Subcutaneous abdominal adipose tissue (tissue), 5 donors: ENCODE data around the gene ELMO1.

Experiments
- H3K27ac ChIP-seq: one replicate; pipeline ENCODE4 v1.7.0; 2013; ENCODE audit warnings: low read depth, mild to moderate bottlenecking, inconsistent platforms, low read length, moderate library complexity
- H3K27me3 ChIP-seq, 5 donors: one replicate each; pipeline ENCODE4 v1.7.0; 2013; ENCODE audit warnings: low read length in 5 of 5, inconsistent platforms in 1 of 5; ENCODE audit not compliant: control insufficient read depth in 5 of 5, insufficient read depth in 4 of 5
- H3K36me3 ChIP-seq, 5 donors: one replicate each; pipeline ENCODE4 v1.7.0; 2013; ENCODE audit warnings: low read length in 5 of 5; ENCODE audit not compliant: control insufficient read depth in 5 of 5, insufficient read depth in 5 of 5
- H3K4me1 ChIP-seq, 5 donors: one replicate each; pipeline ENCODE4 v1.7.0; 2013; ENCODE audit warnings: low read length in 5 of 5, mild to moderate bottlenecking in 3 of 5, moderate library complexity in 1 of 5; ENCODE audit not compliant: control insufficient read depth in 5 of 5, insufficient read depth in 5 of 5
- H3K4me3 ChIP-seq, 5 donors: one replicate each; pipeline ENCODE4 v1.7.0; 2013; ENCODE audit warnings: low read length in 5 of 5, low read depth in 1 of 5
- H3K9ac ChIP-seq, 5 donors: one replicate each; pipeline ENCODE4 v1.7.0; 2013; ENCODE audit warnings: low read length in 5 of 5, mild to moderate bottlenecking in 4 of 5, moderate library complexity in 3 of 5
- H3K9me3 ChIP-seq, 5 donors: one replicate each; pipeline ENCODE4 v1.7.0; 2013; ENCODE audit warnings: low read length in 5 of 5; ENCODE audit not compliant: control insufficient read depth in 5 of 5
- donor health status: healthy.
- donor health status: healthy.
- donor health status: healthy.
- donor health status: healthy.
- donor health status: healthy.

Gene ELMO1

DNA sequence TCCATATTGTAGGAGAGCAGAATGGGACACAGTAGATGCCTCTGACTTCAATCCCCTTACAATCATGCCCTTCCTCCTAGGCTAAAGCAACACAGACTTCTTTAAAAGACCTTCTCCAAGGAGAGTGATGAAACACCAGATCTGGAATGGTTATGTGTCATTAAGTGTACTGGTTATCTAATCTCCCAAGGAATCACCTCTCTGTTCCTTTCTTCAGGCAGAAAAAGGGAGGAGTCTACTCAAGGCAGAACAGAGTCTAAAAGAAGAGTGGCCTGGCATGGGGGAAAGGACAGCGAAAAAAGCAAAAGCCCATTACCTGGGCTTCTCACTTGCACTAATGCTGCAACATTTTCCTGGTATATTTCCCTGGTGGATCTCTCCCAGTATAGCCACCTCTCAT, 2.9 kb downstream of the ELMO1 start:
- H3K4me1 ChIP-seq, result peaks cover 0 to 67% (median 45%) of the 10 kb centered on the region in 5 donors
- H3K9me3 ChIP-seq, result no peaks in the 10 kb centered on the region
- H3K27me3 ChIP-seq, result peaks cover 0 to 14% (median 6%) of the 10 kb centered on the region in 5 donors
- no peak overlapping the region for H3K27ac ChIP-seq
- no peak overlapping the region for H3K4me3 ChIP-seq
- H3K9ac ChIP-seq, result no peak overlapping the region
- no peaks in the 10 kb centered on the region for H3K36me3 ChIP-seq

DNA sequence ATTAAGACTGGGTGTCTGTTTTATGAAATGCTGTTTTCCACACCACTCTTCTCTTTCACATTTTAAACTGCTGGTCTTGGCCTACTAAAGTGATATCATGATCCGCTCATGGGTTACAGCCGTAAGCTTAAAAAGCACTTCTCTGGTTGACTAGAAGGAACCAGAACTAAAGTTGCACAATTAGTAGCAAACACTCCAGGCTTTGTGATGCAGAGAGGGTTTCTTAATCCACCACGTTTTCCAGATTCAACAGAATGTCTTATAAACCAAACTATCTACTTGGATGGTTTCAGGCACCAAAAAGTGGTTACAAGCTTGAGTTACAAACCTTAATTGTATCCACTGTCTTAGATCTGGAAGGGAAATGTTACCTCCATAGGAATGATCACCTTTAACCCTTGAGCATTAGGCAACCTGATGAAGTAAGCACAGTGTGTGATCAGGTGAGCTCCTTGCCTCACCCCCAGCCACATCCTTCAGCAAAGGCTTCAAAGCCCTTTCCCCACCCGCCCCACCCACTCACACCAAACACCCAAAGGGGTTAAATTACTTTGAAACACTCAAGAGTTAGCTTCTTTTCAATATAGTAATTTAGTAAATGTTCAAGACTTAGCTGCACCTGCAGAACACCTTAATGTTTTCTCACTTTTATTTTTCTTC, 3.5 kb downstream of the ELMO1 start:
- Histone ChIP-seq H3K4me1 (peaks cover 0 to 68% (median 47%) of the 10 kb centered on the region in 5 donors), H3K4me3 (no peak overlapping the region), H3K27ac (no peak overlapping the region), H3K9me3 (no peaks in the 10 kb centered on the region), H3K27me3 (peaks cover 0 to 11% (median 6%) of the 10 kb centered on the region in 5 donors), H3K9ac (no peak overlapping the region), H3K36me3 (no peaks in the 10 kb centered on the region)

GRCh38 chr7:37443627-37444026, 5.0 kb downstream of the ELMO1 start:
- no peak overlapping the region for H3K27ac ChIP-seq
- H3K27me3 ChIP-seq, result peaks cover 0 to 9% (median 0%) of the 10 kb centered on the region in 5 donors
- no peaks in the 10 kb centered on the region for H3K9me3 ChIP-seq
- H3K4me1 ChIP-seq, result peaks cover 0 to 60% (median 44%) of the 10 kb centered on the region in 5 donors
- no peak overlapping the region for H3K9ac ChIP-seq
- H3K36me3 ChIP-seq, result no peaks in the 10 kb centered on the region
- H3K4me3 ChIP-seq, result no peak overlapping the region

GRCh38 chr7:37442268-37442667, 6.4 kb downstream of the ELMO1 start:
- Histone ChIP-seq H3K9me3 (no peaks in the 10 kb centered on the region), H3K27ac (peak overlapping the region; percentile 67), H3K36me3 (no peaks in the 10 kb centered on the region), H3K4me1 (peaks cover 0 to 51% (median 31%) of the 10 kb centered on the region in 5 donors), H3K9ac (no peak overlapping the region), H3K4me3 (no peak overlapping the region), H3K27me3 (peaks cover 0 to 7% (median 0%) of the 10 kb centered on the region in 5 donors)

GRCh38 chr7:37441816-37442215, 6.8 kb downstream of the ELMO1 start:
- Histone ChIP-seq H3K27me3 (peaks cover 0 to 4% (median 0%) of the 10 kb centered on the region in 5 donors), H3K36me3 (no peaks in the 10 kb centered on the region), H3K27ac (peak overlapping the region; percentile 67), H3K9me3 (no peaks in the 10 kb centered on the region), H3K9ac (no peak overlapping the region), H3K4me3 (no peak overlapping the region), H3K4me1 (peaks cover 0 to 48% (median 27%) of the 10 kb centered on the region in 5 donors)

DNA sequence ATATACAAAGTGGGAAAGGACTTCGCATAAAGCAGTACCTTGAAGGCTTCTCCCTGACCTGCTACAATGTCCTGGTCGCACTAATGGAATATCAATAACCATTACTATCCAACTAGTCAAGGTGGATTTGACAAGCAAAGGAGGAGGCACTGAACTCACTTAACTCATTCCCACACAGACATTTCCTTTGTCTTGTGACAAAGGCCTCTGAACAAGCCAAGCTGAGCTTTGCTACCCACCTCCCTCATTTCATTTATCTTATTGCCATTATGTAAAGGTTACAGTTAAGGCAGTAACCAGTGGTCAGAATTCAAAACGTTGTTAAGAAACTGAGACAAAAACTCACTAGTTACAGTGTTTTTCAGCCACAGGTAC, 7.3 kb downstream of the ELMO1 start:
- peak overlapping the region; percentile 67 for H3K27ac ChIP-seq
- no peaks in the 10 kb centered on the region for H3K36me3 ChIP-seq
- peaks cover 0 to 43% (median 27%) of the 10 kb centered on the region in 5 donors for H3K4me1 ChIP-seq

DNA sequence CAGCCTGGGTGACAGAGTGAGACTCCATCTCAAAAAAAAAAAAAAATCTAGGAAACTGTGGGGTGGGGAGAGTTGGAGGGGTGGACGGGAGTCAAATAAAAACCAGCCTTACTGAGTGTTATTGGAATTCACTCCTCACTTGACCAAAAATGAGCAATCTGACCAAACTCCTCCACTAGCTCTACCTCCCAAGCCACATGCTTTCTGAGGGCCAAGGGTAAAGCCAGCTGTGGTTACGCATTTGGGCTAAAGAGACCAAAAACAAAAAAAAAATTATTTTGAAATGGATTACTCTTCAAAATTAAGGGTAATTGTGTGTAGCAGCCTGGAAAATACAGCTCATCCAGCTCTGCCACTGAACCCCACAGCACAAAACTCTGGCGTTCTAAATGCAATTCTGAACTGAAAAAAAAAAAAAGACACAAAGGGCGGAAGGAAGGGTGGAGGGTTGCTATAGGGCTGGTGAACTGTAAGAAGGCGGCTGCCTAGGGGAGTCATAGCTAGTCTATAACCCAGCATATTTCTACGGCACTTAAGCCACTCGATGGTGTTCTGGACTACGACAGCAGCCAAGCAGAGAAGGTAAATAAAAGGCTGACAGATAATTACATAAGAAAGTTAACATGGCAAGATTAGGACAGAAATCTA, 7.8 kb downstream of the ELMO1 start:
- H3K4me3 ChIP-seq, result no peak overlapping the region
- H3K4me1 ChIP-seq, result peaks cover 0 to 41% (median 27%) of the 10 kb centered on the region in 5 donors
- no peaks in the 10 kb centered on the region for H3K9me3 ChIP-seq
- no peaks in the 10 kb centered on the region for H3K36me3 ChIP-seq
- H3K9ac ChIP-seq, result no peak overlapping the region
- H3K27me3 ChIP-seq, result no peaks in the 10 kb centered on the region
- H3K27ac ChIP-seq, result peak overlapping the region; percentile 67

More for the DNA sequence above, 7.3 kb downstream of the ELMO1 start:
- Histone ChIP-seq H3K4me3 (no peak overlapping the region), H3K9me3 (no peaks in the 10 kb centered on the region), H3K27me3 (peaks cover 0 to 3% (median 0%) of the 10 kb centered on the region in 5 donors), H3K9ac (no peak overlapping the region)

DNA sequence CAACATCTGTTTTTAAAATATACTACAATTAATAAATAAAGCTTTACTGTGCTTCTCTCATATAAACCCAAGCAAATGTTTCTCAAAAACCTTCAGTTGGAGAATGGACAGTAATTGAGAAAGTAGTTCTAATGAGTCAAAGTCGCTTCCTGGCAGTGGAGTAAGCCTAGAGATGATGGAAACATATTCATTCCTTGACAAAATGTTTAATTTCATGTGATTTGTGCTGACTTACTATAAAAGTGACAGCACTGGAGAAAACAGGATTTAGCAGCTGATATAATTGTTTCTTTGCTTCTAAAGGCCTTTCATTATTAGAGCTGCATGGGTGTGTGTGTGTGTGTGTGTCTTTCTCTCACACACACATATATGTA, 9.0 kb downstream of the ELMO1 start:
- Histone ChIP-seq H3K27me3 (no peaks in the 10 kb centered on the region), H3K4me1 (peaks cover 0 to 42% (median 27%) of the 10 kb centered on the region in 5 donors), H3K9me3 (no peaks in the 10 kb centered on the region), H3K9ac (no peak overlapping the region), H3K27ac (peak overlapping the region; percentile 19), H3K36me3 (no peaks in the 10 kb centered on the region), H3K4me3 (no peak overlapping the region)

DNA sequence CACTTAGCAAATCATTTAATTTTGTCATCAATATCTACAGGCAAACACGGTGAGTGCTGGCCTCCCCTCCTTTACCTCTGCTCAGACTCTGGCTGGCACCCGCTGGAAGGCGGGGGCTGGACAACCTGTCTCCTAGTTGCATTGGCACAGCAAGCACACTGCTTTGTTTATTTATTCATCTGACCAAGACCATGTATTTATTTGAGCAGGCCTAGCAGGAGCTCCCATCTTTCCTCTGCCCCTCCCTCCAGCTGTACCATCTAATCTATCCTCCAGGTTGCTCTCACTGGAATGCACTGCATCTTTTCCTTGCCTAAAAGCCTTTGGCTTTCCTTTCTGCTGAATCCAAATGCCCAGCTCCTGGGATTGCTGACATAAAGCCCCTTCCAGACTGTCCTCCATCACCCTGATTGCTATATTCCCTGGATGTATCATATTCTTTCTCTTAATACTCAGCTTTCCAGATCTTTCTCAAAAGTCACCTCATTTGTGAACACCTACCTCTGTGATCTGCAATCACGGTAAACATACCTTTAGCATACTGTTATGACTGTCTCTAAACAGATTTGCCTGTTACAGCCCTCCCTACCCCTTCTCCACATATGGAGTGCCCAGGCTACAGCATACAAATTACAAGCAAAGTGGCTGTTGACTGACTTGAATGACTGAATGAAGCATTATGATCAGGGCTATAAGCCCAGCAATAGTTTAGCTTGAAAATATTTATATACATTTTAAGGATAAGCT, 9.6 kb downstream of the ELMO1 start:
- Histone ChIP-seq H3K9me3 (no peaks in the 10 kb centered on the region), H3K4me1 (peaks cover 0 to 45% (median 27%) of the 10 kb centered on the region in 5 donors), H3K9ac (no peak overlapping the region), H3K27ac (peak overlapping the region; percentile 19), H3K4me3 (no peak overlapping the region), H3K27me3 (no peaks in the 10 kb centered on the region), H3K36me3 (no peaks in the 10 kb centered on the region)
